ENCODE results near the gene PDE8A. TPM values are rescaled to one million over a fixed set of nuclear protein-coding genes. Genes with fewer than 3 reads are reported as not detected.
"Not testable (repeated sequence)": the region's sequence is repeated elsewhere in the genome, so short reads cannot be mapped to it uniquely, and the experiment has no call there.

PDE8A gene
- total and polyA plus RNA-seq, 2 donors (not counting 1 experiment from before 2014, with no cell fraction given) = 17.4 to 51.1 TPM

DNA sequence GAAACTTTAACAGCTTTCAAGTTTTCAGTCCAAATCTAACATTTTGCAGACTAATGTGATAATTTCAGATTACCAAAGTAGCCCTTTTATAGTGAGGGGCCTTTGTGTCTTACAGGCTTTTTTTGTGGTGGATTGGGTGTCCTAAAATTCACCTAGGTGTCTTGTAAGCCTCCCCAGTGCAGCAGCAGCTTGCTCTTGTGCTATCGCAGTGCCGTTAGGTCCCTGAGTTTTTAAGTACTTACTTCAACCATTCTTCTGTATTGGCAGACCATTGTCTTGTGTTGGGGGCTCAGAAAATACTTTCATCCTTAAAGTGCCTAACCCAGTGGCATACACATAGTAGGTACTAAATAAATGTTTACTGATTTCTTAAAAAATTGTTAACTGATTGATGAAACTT lies 2.1 kb downstream of the PDE8A start:
- peaks cover 44% of the 10 kb centered on the region for H3K79me2 ChIP-seq (ENCODE audit: control insufficient read depth, insufficient read depth, low read length)
- intact Hi-C loops (cut with micrococcal nuclease) = loop anchor here (5.0 to 10.0 kb wide), 5 partner anchors 61 to 724 kb away; partner anchors contain the start of genes SEC11A and ZNF592
- H3K9me3 Mint-ChIP-seq (ENCODE audit: insufficient read depth) = no peaks in the 10 kb centered on the region
- no peaks in the 10 kb centered on the region for H4K20me1 ChIP-seq (ENCODE audit: control insufficient read depth, insufficient read depth, low read length, poor library complexity, severe bottlenecking)
- H3K9me3 ChIP-seq (ENCODE audit: control extremely low read depth in 1 of 3, control insufficient read depth in 2 of 3, insufficient read depth in 1 of 3, low read length in 2 of 3) = no peaks in the 10 kb centered on the region
- H3K4me2 ChIP-seq (replicated peaks; ENCODE audit: low read depth, low read length, poor library complexity, severe bottlenecking) = peak overlapping the region; percentile 86
- H3K27me3 ChIP-seq (replicated peaks in 1 of 4; ENCODE audit: control extremely low read depth in 1 of 4, control insufficient read depth in 3 of 4, insufficient read depth in 4 of 4, low read length in 3 of 4) = no peaks in the 10 kb centered on the region
- H3K4me1 Mint-ChIP-seq = peaks cover 50% of the 10 kb centered on the region
- DNase-seq (no peak), ATAC-seq (ENCODE audit: low read depth) (no peak)
- H3K36me3 ChIP-seq (replicated peaks in 1 of 2; ENCODE audit: control extremely low read depth in 1 of 2, control insufficient read depth in 1 of 2, extremely low read depth in 1 of 2, insufficient read depth in 2 of 2, low read length in 1 of 2) = no peaks in the 10 kb centered on the region
- H3K27ac Mint-ChIP-seq = no peak overlapping the region
- H3K4me3 ChIP-seq (ENCODE audit: control extremely low read depth in 1 of 5, extremely low read depth in 1 of 5, insufficient read depth in 1 of 5, low read depth in 2 of 5, low read length in 4 of 5) = no peak overlapping the region
- no CpG with 5 or more reads among the region's 2 CpGs for WGBS (ENCODE audit: insufficient coverage)
- peaks cover 31 to 34% of the 10 kb centered on the region in 2 donors for H3K4me1 ChIP-seq (ENCODE audit: control insufficient read depth in 2 of 2, insufficient read depth in 2 of 2, low read length in 2 of 2)
- TF ChIP-seq CTCF (IDR thresholded peaks at IDR 0.05) = no peak
- no peak for TF ChIP-seq EZH2 (IDR thresholded peaks at IDR 0.05; ENCODE audit: borderline replicate concordance, insufficient read depth, low read depth, low read length, poor library complexity, severe bottlenecking)
- H3K9ac ChIP-seq (ENCODE audit: low read length) = peak overlapping the region; percentile 12
- no peak overlapping the region for H2AFZ ChIP-seq (ENCODE audit: insufficient read depth, low read depth, low read length, poor library complexity, severe bottlenecking)
- no peak overlapping the region for H3K4me3 Mint-ChIP-seq
- POLR2A ChIA-PET = no interaction called here
- CTCF ChIA-PET = interaction anchor here (1.1 to 1.7 kb wide), 2 partner anchors 20 to 31 kb away, joined by 4 to 5 read pairs; no protein-coding TSS in a partner anchor
- no peaks in the 10 kb centered on the region for H3K27me3 Mint-ChIP-seq
- H3K27ac ChIP-seq (ENCODE audit: low read length in 2 of 2) = no peak overlapping the region

DNA sequence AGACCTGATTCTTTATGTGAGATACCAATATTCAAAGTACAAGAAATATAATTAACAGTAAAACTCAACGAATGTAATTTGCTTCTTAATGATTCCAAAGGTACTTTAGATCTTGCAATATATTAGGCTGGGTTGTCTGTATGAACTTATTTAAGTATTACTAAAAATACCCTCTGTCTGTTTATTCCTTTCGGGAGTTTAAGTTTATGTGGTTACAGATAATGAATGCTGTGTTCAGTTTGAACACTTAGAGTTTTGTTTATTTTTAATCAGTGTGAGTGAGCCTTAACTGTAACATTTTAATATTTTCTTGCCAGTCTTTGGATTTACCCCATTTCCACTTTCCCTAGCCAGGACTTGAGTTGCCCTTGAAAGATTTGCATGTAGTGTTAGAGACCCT lies 3.5 kb downstream of the PDE8A start:
- ChIA-PET POLR2A (no interaction called here), CTCF (no interaction called here)
- Histone ChIP-seq H2AFZ (ENCODE audit: insufficient read depth, low read depth, low read length, poor library complexity, severe bottlenecking) (no peak overlapping the region), H3K36me3 (replicated peaks in 1 of 2; ENCODE audit: control extremely low read depth in 1 of 2, control insufficient read depth in 1 of 2, extremely low read depth in 1 of 2, insufficient read depth in 2 of 2, low read length in 1 of 2) (no peaks in the 10 kb centered on the region), H3K4me2 (replicated peaks; ENCODE audit: low read depth, low read length, poor library complexity, severe bottlenecking) (no peak overlapping the region), H3K27ac (ENCODE audit: low read length in 2 of 2) (no peak overlapping the region), H3K27me3 (replicated peaks in 1 of 4; ENCODE audit: control extremely low read depth in 1 of 4, control insufficient read depth in 3 of 4, insufficient read depth in 4 of 4, low read length in 3 of 4) (no peaks in the 10 kb centered on the region), H3K4me1 (ENCODE audit: control insufficient read depth in 2 of 2, insufficient read depth in 2 of 2, low read length in 2 of 2) (peaks cover 32 to 33% of the 10 kb centered on the region in 2 donors), H4K20me1 (ENCODE audit: control insufficient read depth, insufficient read depth, low read length, poor library complexity, severe bottlenecking) (no peaks in the 10 kb centered on the region), H3K9me3 (ENCODE audit: control extremely low read depth in 1 of 3, control insufficient read depth in 2 of 3, insufficient read depth in 1 of 3, low read length in 2 of 3) (no peaks in the 10 kb centered on the region), H3K9ac (ENCODE audit: low read length) (no peak overlapping the region), H3K79me2 (ENCODE audit: control insufficient read depth, insufficient read depth, low read length) (peaks cover 51% of the 10 kb centered on the region), H3K4me3 (ENCODE audit: control extremely low read depth in 1 of 5, extremely low read depth in 1 of 5, insufficient read depth in 1 of 5, low read depth in 2 of 5, low read length in 4 of 5) (no peak overlapping the region)
- intact Hi-C loops (cut with micrococcal nuclease) = loop anchor here (10.0 kb wide), 1 partner anchor 60 kb away; no protein-coding TSS in a partner anchor
- no peaks in the 10 kb centered on the region for H3K9me3 Mint-ChIP-seq (ENCODE audit: insufficient read depth)
- no peak for ATAC-seq (ENCODE audit: low read depth)
- H3K27me3 Mint-ChIP-seq = no peaks in the 10 kb centered on the region
- peaks cover 54% of the 10 kb centered on the region for H3K4me1 Mint-ChIP-seq
- no peak for TF ChIP-seq CTCF (IDR thresholded peaks at IDR 0.05)
- TF ChIP-seq EZH2 (IDR thresholded peaks at IDR 0.05; ENCODE audit: borderline replicate concordance, insufficient read depth, low read depth, low read length, poor library complexity, severe bottlenecking) = no peak
- no peak overlapping the region for H3K4me3 Mint-ChIP-seq
- peak overlapping the region; percentile 1 for H3K27ac Mint-ChIP-seq
- DNase-seq = no peak
- no CpG with 5 or more reads among the region's 2 CpGs for WGBS (ENCODE audit: insufficient coverage)

DNA sequence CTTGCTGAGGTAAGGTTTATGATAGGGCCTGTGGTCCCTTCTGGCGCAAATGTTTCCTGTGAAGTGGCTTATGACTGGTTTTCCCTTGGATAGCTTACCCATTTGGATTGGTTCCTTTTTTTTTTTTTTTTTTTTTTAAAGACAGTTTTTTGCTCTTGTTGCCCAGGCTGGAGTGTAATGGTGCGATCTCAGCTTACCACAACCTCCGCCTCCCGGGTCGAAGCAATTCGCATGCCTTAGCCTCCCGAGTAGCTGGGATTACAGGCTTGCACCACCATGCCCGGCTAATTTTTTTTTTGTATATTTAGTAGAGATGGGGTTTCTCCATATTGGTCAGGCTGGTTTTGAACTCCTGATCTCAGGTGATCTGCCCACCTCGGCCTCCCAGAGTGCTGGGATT lies 5.7 kb downstream of the PDE8A start:
- H3K27ac ChIP-seq (ENCODE audit: low read length in 2 of 2); H3K4me3 Mint-ChIP-seq; H3K9ac ChIP-seq (ENCODE audit: low read length); H3K4me2 ChIP-seq (replicated peaks; ENCODE audit: low read depth, low read length, poor library complexity, severe bottlenecking); POLR2A ChIA-PET; H3K27me3 Mint-ChIP-seq; H3K27ac Mint-ChIP-seq; H2AFZ ChIP-seq (ENCODE audit: insufficient read depth, low read depth, low read length, poor library complexity, severe bottlenecking); ATAC-seq (ENCODE audit: low read depth); H3K9me3 Mint-ChIP-seq (ENCODE audit: insufficient read depth); H3K4me3 ChIP-seq (ENCODE audit: control extremely low read depth in 1 of 5, extremely low read depth in 1 of 5, insufficient read depth in 1 of 5, low read depth in 2 of 5, low read length in 4 of 5); H3K9me3 ChIP-seq (ENCODE audit: control extremely low read depth in 1 of 3, control insufficient read depth in 2 of 3, insufficient read depth in 1 of 3, low read length in 2 of 3); H3K36me3 ChIP-seq (replicated peaks in 1 of 2; ENCODE audit: control extremely low read depth in 1 of 2, control insufficient read depth in 1 of 2, extremely low read depth in 1 of 2, insufficient read depth in 2 of 2, low read length in 1 of 2); H3K27me3 ChIP-seq (replicated peaks in 1 of 4; ENCODE audit: control extremely low read depth in 1 of 4, control insufficient read depth in 3 of 4, insufficient read depth in 4 of 4, low read length in 3 of 4); H4K20me1 ChIP-seq (ENCODE audit: control insufficient read depth, insufficient read depth, low read length, poor library complexity, severe bottlenecking); DNase-seq: not testable (repeated sequence)
- peaks cover 72% of the 10 kb centered on the region for H3K4me1 Mint-ChIP-seq
- CTCF ChIA-PET = interaction anchor here (0.6 to 2.3 kb wide), 7 partner anchors 15 to 61 kb away, joined by 3 to 11 read pairs (median 3); no protein-coding TSS in a partner anchor
- WGBS (ENCODE audit: insufficient coverage) = 96% methylated on average over 8 of the region's 9 CpGs
- peaks cover 65% of the 10 kb centered on the region for H3K79me2 ChIP-seq (ENCODE audit: control insufficient read depth, insufficient read depth, low read length)
- intact Hi-C loops (cut with micrococcal nuclease) = loop anchor here (10.0 kb wide), 1 partner anchor 57 kb away; no protein-coding TSS in a partner anchor
- peaks cover 47 to 53% of the 10 kb centered on the region in 2 donors for H3K4me1 ChIP-seq (ENCODE audit: control insufficient read depth in 2 of 2, insufficient read depth in 2 of 2, low read length in 2 of 2)

Data from B cell (primary cell).